ENCODE data around the gene IZUMO4.

DNA sequence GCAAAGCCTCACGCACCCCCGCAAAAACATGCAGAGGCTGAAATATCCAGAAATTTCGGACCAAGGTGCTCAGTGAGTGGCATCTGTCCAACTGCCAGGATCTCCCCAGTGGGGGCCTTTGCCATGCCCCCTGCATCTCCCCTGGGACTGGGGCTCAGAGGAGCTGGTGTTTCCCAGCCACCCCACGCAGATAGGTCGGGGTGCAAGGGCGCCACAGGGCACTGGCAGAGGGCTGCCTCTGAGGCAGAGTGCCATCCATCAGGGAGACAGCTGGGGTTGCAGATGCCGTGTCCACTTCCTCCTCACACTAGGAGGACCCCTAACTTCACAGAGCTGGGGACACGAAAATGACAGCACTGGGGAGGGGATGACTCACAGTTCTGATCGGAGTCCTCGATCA, 26.3 kb downstream of the IZUMO4 start:
- no peak for TF ChIP-seq POLR2A (IDR thresholded peaks at IDR 0.05)
- TF ChIP-seq, protein P1, sequence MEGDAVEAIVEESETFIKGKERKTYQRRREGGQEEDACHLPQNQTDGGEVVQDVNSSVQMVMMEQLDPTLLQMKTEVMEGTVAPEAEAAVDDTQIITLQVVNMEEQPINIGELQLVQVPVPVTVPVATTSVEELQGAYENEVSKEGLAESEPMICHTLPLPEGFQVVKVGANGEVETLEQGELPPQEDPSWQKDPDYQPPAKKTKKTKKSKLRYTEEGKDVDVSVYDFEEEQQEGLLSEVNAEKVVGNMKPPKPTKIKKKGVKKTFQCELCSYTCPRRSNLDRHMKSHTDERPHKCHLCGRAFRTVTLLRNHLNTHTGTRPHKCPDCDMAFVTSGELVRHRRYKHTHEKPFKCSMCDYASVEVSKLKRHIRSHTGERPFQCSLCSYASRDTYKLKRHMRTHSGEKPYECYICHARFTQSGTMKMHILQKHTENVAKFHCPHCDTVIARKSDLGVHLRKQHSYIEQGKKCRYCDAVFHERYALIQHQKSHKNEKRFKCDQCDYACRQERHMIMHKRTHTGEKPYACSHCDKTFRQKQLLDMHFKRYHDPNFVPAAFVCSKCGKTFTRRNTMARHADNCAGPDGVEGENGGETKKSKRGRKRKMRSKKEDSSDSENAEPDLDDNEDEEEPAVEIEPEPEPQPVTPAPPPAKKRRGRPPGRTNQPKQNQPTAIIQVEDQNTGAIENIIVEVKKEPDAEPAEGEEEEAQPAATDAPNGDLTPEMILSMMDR (IDR thresholded peaks at IDR 0.05 in 4 of 5, conservative IDR thresholded peaks at IDR 0.05 in 1 of 5) = no peak

All from gastrocnemius medialis (tissue), 4 donors.